Measurements from ENCODE around the gene TRAPPC2. TPM values are rescaled to one million over a fixed set of nuclear protein-coding genes. Genes with fewer than 3 reads are reported as not detected.
"Not testable (repeated sequence)": the region's sequence is repeated elsewhere in the genome, so short reads cannot be mapped to it uniquely, and the experiment has no call there.

TRAPPC2 gene
- polyA plus RNA-seq, 3 donors, result 13.7 to 25.8 (median 21.4) TPM

GRCh38 chrX:13752646-13753045 is 18.2 kb upstream of the TRAPPC2 start:
- DNase-seq (ENCODE audit: extremely low read depth in 1 of 11, low read depth in 9 of 11, low spot score in 4 of 11), result no peak

GRCh38 chrX:13752141-13752540 is 17.7 kb upstream of the TRAPPC2 start:
- no peak for DNase-seq (ENCODE audit: extremely low read depth in 1 of 11, low read depth in 9 of 11, low spot score in 4 of 11)

GRCh38 chrX:13750812-13751211 is 16.4 kb upstream of the TRAPPC2 start:
- DNase-seq (ENCODE audit: extremely low read depth in 1 of 11, low read depth in 9 of 11, low spot score in 4 of 11), result no peak

GRCh38 chrX:13750204-13750603 is 15.8 kb upstream of the TRAPPC2 start:
- no peak for DNase-seq (ENCODE audit: extremely low read depth in 1 of 11, low read depth in 9 of 11, low spot score in 4 of 11)

- no peak for DNase-seq (ENCODE audit: extremely low read depth in 1 of 11, low read depth in 9 of 11, low spot score in 4 of 11)
Measured at GRCh38 chrX:13748486-13748885, 14.1 kb upstream of the TRAPPC2 start.

- no peak for DNase-seq (ENCODE audit: extremely low read depth in 1 of 11, low read depth in 9 of 11, low spot score in 4 of 11)
Measured at GRCh38 chrX:13747836-13748235, 13.4 kb upstream of the TRAPPC2 start.

- DNase-seq (ENCODE audit: extremely low read depth in 1 of 11, low read depth in 9 of 11, low spot score in 4 of 11), result no peak
Measured at GRCh38 chrX:13742397-13743176, 8.2 kb upstream of the TRAPPC2 start.

GRCh38 chrX:13741695-13742094 is 7.3 kb upstream of the TRAPPC2 start:
- no peak for DNase-seq (ENCODE audit: extremely low read depth in 1 of 11, low read depth in 9 of 11, low spot score in 4 of 11)

- no peak for DNase-seq (ENCODE audit: extremely low read depth in 1 of 11, low read depth in 9 of 11, low spot score in 4 of 11)
Measured at GRCh38 chrX:13733506-13733905, 914 bp downstream of the TRAPPC2 start.

GRCh38 chrX:13732246-13733067 is 2.0 kb downstream of the TRAPPC2 start:
- DNase-seq (ENCODE audit: extremely low read depth in 1 of 11, low read depth in 9 of 11, low spot score in 4 of 11), result no peak

- not testable (repeated sequence) for DNase-seq (ENCODE audit: extremely low read depth in 1 of 11, low read depth in 9 of 11, low spot score in 4 of 11)
Measured at GRCh38 chrX:13730523-13730922, 3.9 kb downstream of the TRAPPC2 start.

GRCh38 chrX:13726583-13726982 is 7.8 kb downstream of the TRAPPC2 start:
- not testable (repeated sequence) for DNase-seq (ENCODE audit: extremely low read depth in 1 of 11, low read depth in 9 of 11, low spot score in 4 of 11)

- not testable (repeated sequence) for DNase-seq (ENCODE audit: extremely low read depth in 1 of 11, low read depth in 9 of 11, low spot score in 4 of 11)
Measured at GRCh38 chrX:13724878-13725277, 9.5 kb downstream of the TRAPPC2 start.

- no peak for DNase-seq (ENCODE audit: extremely low read depth in 1 of 11, low read depth in 9 of 11, low spot score in 4 of 11)
Measured at GRCh38 chrX:13721819-13722519, 12.5 kb downstream of the TRAPPC2 start.

GRCh38 chrX:13721371-13721770 is 13.0 kb downstream of the TRAPPC2 start:
- no peak for DNase-seq (ENCODE audit: extremely low read depth in 1 of 11, low read depth in 9 of 11, low spot score in 4 of 11)

GRCh38 chrX:13719192-13719856 is 15.1 kb downstream of the TRAPPC2 start:
- no peak for DNase-seq (ENCODE audit: extremely low read depth in 1 of 11, low read depth in 9 of 11, low spot score in 4 of 11)

GRCh38 chrX:13717700-13718472 is 16.5 kb downstream of the TRAPPC2 start:
- DNase-seq (ENCODE audit: extremely low read depth in 1 of 11, low read depth in 9 of 11, low spot score in 4 of 11), result no peak

GRCh38 chrX:13716905-13717304 is 17.5 kb downstream of the TRAPPC2 start:
- no peak for DNase-seq (ENCODE audit: extremely low read depth in 1 of 11, low read depth in 9 of 11, low spot score in 4 of 11)

Data from renal cortex interstitium (tissue), 11 donors.